ENCODE results near the gene PGAP2.

The PGAP2 gene

DNA sequence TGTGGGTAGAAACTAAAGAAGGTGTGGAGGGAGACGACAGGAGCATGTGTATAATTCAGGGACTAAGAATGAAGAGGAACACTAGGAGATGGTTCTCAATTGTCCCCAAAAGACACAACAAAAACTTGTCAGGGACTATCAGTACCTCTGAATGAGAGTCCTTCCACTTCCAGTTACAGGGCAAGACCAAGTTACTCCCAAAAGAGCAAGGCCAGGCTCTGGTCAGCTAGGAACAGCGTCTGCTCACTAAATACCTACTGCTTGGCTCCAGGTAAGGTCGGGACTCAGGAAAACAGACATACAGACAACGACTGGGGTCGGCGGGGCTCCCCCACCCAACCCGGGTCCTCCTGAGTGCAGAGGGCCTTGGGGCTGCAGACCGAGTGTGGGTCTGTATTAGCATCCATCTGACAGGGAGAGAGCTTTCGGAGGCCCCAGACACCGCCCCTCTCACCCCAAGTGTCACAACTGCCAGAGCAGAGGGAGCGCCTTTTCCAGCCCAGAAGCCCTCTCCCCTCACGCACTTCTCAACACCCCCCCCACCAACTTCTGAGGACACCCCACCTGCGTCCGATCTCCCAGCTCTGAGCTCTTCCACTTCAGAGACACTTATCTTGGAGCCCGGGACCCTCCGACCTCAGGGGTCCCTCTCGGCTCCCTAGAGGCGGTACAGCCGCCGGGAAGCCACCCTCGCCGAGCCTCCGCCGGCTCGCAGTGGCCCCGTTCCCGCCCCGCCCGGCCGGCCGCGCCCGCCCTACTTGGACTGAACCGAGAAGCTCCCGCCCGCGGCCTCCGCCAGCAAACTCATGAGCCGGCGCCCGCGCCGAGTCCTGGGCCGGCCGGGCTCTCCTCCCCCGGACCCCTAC, 31.9 kb downstream of the PGAP2 start:
- Histone ChIP-seq H3K9me3 (replicated peaks in 1 of 11) (no peaks in the 10 kb centered on the region), H4K20me1 (peaks cover 10 to 54% (median 43%) of the 10 kb centered on the region in 11 experiments; a peak in 17 of 22 replicates), H3K27ac (peak overlapping the region; percentile 89 to 96 (median 94)), H3K9ac (peak overlapping the region; percentile 88 to 99 (median 96)), H3K36me3 (peaks cover 0 to 25% (median 3%) of the 10 kb centered on the region in 11 experiments; a peak in 11 of 22 replicates), H3K4me3 (peak overlapping the region; percentile 83 to 99 (median 91)), H3K27me3 (no peaks in the 10 kb centered on the region), H3K4me1 (peaks cover 51 to 64% (median 60%) of the 10 kb centered on the region in 10 experiments), H3K4me2 (peak overlapping the region; percentile 92 to 100 (median 96))
- no peak for TF ChIP-seq Cebpa-rat (IDR thresholded peaks at IDR 0.05)

DNA sequence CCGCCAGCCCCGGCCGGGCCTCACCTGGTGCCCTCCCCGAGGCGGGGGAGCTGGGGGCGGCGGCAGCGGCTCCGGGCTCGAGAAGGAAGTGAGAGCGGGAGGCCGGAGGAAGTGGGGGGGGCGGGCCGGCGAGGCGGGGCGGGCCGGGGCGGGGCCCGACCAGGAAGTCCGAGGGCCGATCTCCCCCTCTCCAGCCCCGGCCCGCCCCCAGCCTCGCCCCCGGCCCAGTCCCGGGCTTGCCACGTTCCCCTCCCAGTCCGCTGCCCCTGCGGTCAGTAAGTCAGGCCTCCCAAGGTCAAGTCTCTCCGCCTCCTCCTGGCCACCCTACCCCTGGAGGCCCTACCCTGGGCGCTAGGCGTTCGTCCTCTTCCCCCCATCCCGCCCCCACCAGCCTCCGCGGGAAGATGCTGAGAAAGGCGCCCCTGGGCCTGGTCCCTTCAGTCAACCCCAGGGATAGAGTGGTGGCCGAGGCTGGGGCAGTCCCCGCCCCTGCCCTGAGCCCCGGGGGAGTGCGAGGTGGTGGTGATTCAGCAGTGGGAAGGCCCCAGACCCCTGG, 32.6 kb downstream of the PGAP2 start, which contains the start of gene RHOG:
RHOG (minus strand) TSS at position 90 of the 556 bp plus-strand sequence. CDS start 12,821 bp downstream, outside the sequence.
- peak within 1 kb of the TSS; percentile 92 to 100 (median 96) for H3K4me2 ChIP-seq
- TF ChIP-seq Cebpa-rat (IDR thresholded peaks at IDR 0.05): no peak
- peaks cover 10 to 47% (median 37%) of the 10 kb centered on the region in 11 experiments; a peak in 16 of 22 replicates for H4K20me1 ChIP-seq
- peak within 1 kb of the TSS; percentile 89 to 96 (median 94) for H3K27ac ChIP-seq
- peak within 1 kb of the TSS; percentile 88 to 99 (median 96) for H3K9ac ChIP-seq
- H3K36me3 ChIP-seq: peaks cover 0 to 19% (median 2%) of the 10 kb centered on the region in 11 experiments; a peak in 10 of 22 replicates
- H3K4me1 ChIP-seq: peaks cover 44 to 64% (median 53%) of the 10 kb centered on the region in 10 experiments
- no peaks in the 10 kb centered on the region for H3K9me3 ChIP-seq (replicated peaks in 1 of 11)
- no peaks in the 10 kb centered on the region for H3K27me3 ChIP-seq
- H3K4me3 ChIP-seq: peak within 1 kb of the TSS; percentile 83 to 99 (median 91)

DNA sequence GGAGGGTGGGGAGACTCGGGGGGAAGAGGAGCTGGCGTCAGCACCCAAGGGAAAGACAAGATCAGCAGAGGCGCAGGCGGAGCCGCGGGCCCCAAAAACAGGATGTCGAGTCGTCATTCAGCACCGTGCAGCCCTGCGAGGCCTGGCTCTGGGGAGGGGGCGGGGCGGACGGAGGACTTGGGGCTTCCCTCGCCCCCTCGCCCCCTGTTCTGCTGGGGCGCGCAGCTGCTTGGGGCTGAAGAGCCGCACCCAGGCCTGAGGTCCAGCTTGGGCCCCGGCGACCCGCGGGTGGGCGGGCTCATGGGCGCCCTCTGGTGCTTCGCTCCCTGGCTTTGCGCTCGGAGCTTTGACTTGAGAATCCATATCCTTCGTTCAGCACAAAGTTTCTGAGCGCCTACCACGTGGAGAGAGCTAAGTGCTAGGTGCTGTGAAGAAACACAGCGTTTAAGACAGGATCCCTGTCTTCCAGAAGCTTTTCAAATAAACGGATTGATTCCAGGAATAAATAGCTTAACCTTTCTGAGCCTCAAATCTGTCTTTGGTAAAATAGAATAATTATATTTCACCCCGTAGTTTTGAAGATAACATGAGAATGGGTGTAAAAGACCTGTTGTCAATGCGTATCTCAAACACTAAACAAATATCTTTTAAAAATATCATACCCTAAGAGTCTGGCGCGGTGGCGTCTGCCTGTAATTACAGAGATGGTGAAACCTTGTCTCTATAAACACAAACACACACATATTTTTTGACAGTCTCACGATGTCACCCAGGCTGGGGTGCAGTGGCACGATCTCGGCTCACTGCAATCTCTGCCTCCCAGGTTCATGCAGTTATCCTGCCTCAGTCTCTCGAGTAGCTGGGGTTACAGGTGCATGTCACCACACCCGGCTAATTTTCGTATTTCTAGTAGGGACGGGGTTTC, 33.3 kb downstream of the PGAP2 start:
- Histone ChIP-seq H3K9ac (peak overlapping the region; percentile 87 to 99 (median 95)), H3K4me1 (peaks cover 36 to 60% (median 46%) of the 10 kb centered on the region in 10 experiments), H3K4me2 (peak overlapping the region; percentile 63 to 83 (median 72)), H3K9me3 (replicated peaks in 1 of 11) (no peaks in the 10 kb centered on the region), H3K36me3 (peaks cover 0 to 14% (median 0%) of the 10 kb centered on the region in 11 experiments; a peak in 7 of 22 replicates), H3K27me3 (no peaks in the 10 kb centered on the region), H4K20me1 (peaks cover 7 to 39% (median 31%) of the 10 kb centered on the region in 11 experiments; a peak in 15 of 22 replicates), H3K27ac (peak overlapping the region; percentile 89 to 96 (median 93)), H3K4me3 (peak overlapping the region; percentile 37 to 99 (median 84))
- no peak for TF ChIP-seq Cebpa-rat (IDR thresholded peaks at IDR 0.05)

DNA sequence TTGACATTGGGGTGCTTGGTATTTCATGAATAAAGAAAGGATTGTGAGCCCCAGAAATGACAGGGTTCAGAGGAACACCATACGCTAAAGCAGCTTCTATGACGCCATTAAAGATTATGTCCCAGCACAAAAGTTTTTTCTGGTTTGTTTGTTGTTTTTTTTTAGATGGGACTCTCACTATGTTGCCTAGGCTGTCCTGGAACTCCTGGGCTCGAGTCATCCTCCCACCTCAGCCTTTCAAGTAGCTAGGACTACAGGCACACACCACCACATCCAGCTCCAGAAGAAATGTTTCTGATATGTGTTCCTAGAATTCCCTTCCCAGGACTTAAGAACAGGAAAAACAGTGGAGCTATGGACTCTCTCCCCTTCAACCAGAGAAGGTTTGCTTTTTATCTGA, 35.0 kb downstream of the PGAP2 start:
- no peak for TF ChIP-seq Cebpa-rat (IDR thresholded peaks at IDR 0.05)
- Histone ChIP-seq H3K27me3 (no peaks in the 10 kb centered on the region), H3K4me3 (no peak overlapping the region), H4K20me1 (peaks cover 7 to 23% (median 18%) of the 10 kb centered on the region in 11 experiments; a peak in 15 of 22 replicates), H3K4me2 (peak overlapping the region in 2 of 11 experiments; percentile 24 to 83; a peak in 3 of 22 replicates), H3K27ac (no peak overlapping the region), H3K9me3 (replicated peaks in 1 of 11) (no peaks in the 10 kb centered on the region), H3K36me3 (peaks cover 0 to 11% (median 0%) of the 10 kb centered on the region in 11 experiments; a peak in 6 of 22 replicates), H3K9ac (no peak overlapping the region), H3K4me1 (peaks cover 20 to 45% (median 30%) of the 10 kb centered on the region in 10 experiments)

DNA sequence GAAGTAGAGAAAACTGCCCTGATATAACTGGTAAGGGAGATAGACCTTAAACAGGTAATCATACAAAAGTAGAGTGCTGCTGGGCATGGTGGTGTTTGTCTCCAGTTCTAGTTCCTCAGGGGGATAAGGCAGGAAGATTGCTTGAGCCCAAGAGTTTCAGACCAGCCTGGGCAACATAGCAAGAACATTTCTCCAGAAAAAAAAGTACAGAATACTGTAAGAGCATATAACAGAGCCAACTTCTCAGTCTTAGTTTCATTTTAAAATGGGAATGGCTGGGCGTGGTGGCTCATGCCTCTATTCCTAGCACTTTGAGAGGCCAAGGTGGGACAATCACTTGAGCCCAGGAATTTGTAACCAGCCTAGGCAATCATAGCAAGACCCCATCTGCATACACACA, 36.9 kb downstream of the PGAP2 start:
- H3K4me1 ChIP-seq: peaks cover 11 to 37% (median 13%) of the 10 kb centered on the region in 10 experiments
- no peaks in the 10 kb centered on the region for H3K36me3 ChIP-seq
- H3K27me3 ChIP-seq: no peaks in the 10 kb centered on the region
- H3K4me2 ChIP-seq: peak overlapping the region in 2 of 11 experiments; percentile 52 to 62; a peak in 5 of 22 replicates
- no peak overlapping the region for H3K27ac ChIP-seq
- no peaks in the 10 kb centered on the region for H3K9me3 ChIP-seq (replicated peaks in 1 of 11)
- peak overlapping the region in 1 of 11 experiments; percentile 44; a peak in 2 of 22 replicates for H3K9ac ChIP-seq
- H4K20me1 ChIP-seq: peaks cover 0 to 4% (median 0%) of the 10 kb centered on the region in 11 experiments; a peak in 7 of 22 replicates
- TF ChIP-seq Cebpa-rat (IDR thresholded peaks at IDR 0.05): no peak
- no peak overlapping the region for H3K4me3 ChIP-seq

DNA sequence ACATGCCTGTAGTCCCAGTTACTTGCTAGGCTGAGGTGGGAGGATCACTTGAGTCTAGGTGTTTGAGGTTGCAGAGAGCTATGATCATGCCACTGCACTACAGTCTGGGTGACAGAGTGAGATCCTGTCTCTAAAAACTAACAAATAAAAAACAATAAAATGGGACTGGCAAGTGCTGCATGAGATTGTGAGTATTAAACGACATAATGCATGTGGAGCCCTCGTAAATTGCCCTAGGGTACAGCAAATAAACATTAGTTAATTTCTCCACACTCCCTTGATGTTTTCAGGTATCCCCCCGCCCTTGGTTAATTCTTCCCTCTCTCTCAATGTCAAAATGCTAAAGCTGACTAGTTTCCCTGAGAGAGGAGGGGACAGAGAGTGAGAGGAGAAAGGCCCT, 37.3 kb downstream of the PGAP2 start:
- H3K4me3 ChIP-seq: no peak overlapping the region

DNA sequence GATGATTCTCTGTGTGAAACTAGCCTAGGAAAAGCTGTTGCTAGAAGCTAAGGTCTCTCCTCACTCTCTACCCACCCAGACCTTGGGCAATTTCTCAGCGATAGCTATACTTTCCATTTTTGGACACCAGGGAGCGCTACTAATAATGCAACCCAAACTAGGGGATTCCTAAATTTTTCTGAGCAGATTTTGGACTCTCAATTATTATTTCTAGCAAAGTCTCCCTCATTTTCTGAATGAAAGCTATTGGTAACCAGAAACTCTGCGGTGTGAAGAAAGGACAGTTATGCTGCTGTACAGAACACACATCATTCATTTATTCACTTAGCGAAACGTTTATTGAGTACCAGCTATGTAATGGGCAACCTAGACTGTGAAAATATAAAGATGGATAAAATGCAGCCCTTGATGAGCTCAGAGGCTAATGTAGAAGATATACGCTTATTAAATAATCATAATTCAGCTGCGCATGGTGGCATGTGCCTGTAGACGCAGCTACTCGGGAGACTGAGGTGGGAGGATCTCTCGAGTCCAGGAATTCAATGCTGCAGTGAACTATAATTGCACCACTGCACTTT, 41.0 kb downstream of the PGAP2 start:
- Histone ChIP-seq H3K9ac (no peak overlapping the region), H4K20me1 (no peaks in the 10 kb centered on the region), H3K36me3 (no peaks in the 10 kb centered on the region), H3K4me1 (peaks cover 11 to 36% (median 15%) of the 10 kb centered on the region in 10 experiments), H3K4me3 (no peak overlapping the region), H3K27me3 (no peaks in the 10 kb centered on the region), H3K27ac (no peak overlapping the region), H3K9me3 (replicated peaks in 1 of 11) (no peaks in the 10 kb centered on the region), H3K4me2 (no peak overlapping the region)
- TF ChIP-seq Cebpa-rat (IDR thresholded peaks at IDR 0.05): no peak

More for the DNA sequence above, 37.3 kb downstream of the PGAP2 start:
- no peak for TF ChIP-seq Cebpa-rat (IDR thresholded peaks at IDR 0.05)
- Histone ChIP-seq H3K4me2 (peak overlapping the region in 2 of 11 experiments; percentile 52 to 62; a peak in 5 of 22 replicates), H3K27ac (no peak overlapping the region), H3K9ac (peak overlapping the region in 1 of 11 experiments; percentile 44; a peak in 1 of 22 replicates), H3K36me3 (no peaks in the 10 kb centered on the region), H3K9me3 (replicated peaks in 1 of 11) (no peaks in the 10 kb centered on the region), H3K27me3 (no peaks in the 10 kb centered on the region), H4K20me1 (no peaks in the 10 kb centered on the region), H3K4me1 (peaks cover 11 to 37% (median 13%) of the 10 kb centered on the region in 10 experiments)

DNA sequence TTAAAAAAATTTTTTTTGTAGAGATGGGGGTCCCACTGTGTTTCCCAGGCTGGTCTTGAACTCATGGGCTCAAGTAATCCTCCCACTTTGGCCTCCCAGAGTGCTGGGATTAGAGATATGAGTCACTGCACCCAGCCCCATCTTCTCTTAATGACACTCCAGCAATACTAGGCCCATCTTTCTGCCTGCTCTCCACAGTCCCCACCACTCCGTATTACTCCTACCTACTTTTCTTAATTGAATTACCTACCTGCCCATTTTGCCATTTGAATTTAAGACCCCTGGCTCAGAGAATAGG, 45.1 kb downstream of the PGAP2 start:
- peak overlapping the region; percentile 68 to 99 (median 94); a peak in 21 of 22 replicates for H3K4me2 ChIP-seq
- TF ChIP-seq Cebpa-rat (IDR thresholded peaks at IDR 0.05): no peak
- H3K4me1 ChIP-seq: peaks cover 42 to 48% (median 44%) of the 10 kb centered on the region in 10 experiments
- H3K27me3 ChIP-seq: peaks cover 0 to 11% (median 0%) of the 10 kb centered on the region in 11 experiments; a peak in 5 of 22 replicates
- no peaks in the 10 kb centered on the region for H3K36me3 ChIP-seq
- H3K27ac ChIP-seq: peak overlapping the region in 10 of 11 experiments; percentile 81 to 97 (median 92); a peak in 16 of 22 replicates
- H3K4me3 ChIP-seq: no peak overlapping the region
- H4K20me1 ChIP-seq: peaks cover 0 to 27% (median 19%) of the 10 kb centered on the region in 11 experiments; a peak in 16 of 22 replicates
- H3K9ac ChIP-seq: peak overlapping the region in 7 of 11 experiments; percentile 85 to 94 (median 90); a peak in 8 of 22 replicates
- no peaks in the 10 kb centered on the region for H3K9me3 ChIP-seq (replicated peaks in 1 of 11)

Measured in BLaER1 treated with 17β-estradiol and CSF1 and Interleukin-3, amounts not matched to agents 10 nM and 100 nM (cell line).